ENCODE results near the gene TUBGCP4. TPM values are rescaled to one million over a fixed set of nuclear protein-coding genes. Genes with fewer than 3 reads are reported as not detected.
A peak's percentile ranks its signal among the peaks of the same experiment; 100 is the strongest.

Gene TUBGCP4
- total and polyA plus RNA-seq, 8 donors = 2.6 to 50.4 (median 10.1) TPM

- TF ChIP-seq POLR2AphosphoS5 (IDR thresholded peaks at IDR 0.05) (no peak), POLR2A (IDR thresholded peaks at IDR 0.05) (no peak), EP300 (IDR thresholded peaks at IDR 0.05) (no peak)
- TF ChIP-seq, protein P1, sequence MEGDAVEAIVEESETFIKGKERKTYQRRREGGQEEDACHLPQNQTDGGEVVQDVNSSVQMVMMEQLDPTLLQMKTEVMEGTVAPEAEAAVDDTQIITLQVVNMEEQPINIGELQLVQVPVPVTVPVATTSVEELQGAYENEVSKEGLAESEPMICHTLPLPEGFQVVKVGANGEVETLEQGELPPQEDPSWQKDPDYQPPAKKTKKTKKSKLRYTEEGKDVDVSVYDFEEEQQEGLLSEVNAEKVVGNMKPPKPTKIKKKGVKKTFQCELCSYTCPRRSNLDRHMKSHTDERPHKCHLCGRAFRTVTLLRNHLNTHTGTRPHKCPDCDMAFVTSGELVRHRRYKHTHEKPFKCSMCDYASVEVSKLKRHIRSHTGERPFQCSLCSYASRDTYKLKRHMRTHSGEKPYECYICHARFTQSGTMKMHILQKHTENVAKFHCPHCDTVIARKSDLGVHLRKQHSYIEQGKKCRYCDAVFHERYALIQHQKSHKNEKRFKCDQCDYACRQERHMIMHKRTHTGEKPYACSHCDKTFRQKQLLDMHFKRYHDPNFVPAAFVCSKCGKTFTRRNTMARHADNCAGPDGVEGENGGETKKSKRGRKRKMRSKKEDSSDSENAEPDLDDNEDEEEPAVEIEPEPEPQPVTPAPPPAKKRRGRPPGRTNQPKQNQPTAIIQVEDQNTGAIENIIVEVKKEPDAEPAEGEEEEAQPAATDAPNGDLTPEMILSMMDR (IDR thresholded peaks at IDR 0.05) = no peak
- WGBS, 5 donors = 65 to 74% (median 68%) methylated on average over 2 of the region's 2 CpGs
- peaks cover 0 to 6% (median 0%) of the 10 kb centered on the region in 4 donors for H3K4me1 ChIP-seq
- peaks cover 69 to 100% (median 100%) of the 10 kb centered on the region in 4 donors for H3K36me3 ChIP-seq
- no peaks in the 10 kb centered on the region for H3K9me3 ChIP-seq
- no peaks in the 10 kb centered on the region for H3K27me3 ChIP-seq
- intact Hi-C loops (cut with DNase I; ENCODE audit: low total_unique reads) = no loop called here
- H3K27ac ChIP-seq = no peak overlapping the region
- H3K4me3 ChIP-seq = no peak overlapping the region
- peak in 1 of 2 donors; percentile 4 for DNase-seq
Observed at GRCh38 chr15:43406189-43406588, 35.3 kb downstream of the TUBGCP4 start.

GRCh38 chr15:43406808-43407207 lies 35.9 kb downstream of the TUBGCP4 start:
- no peaks in the 10 kb centered on the region for H3K27me3 ChIP-seq
- DNase-seq = no peak
- no peaks in the 10 kb centered on the region for H3K9me3 ChIP-seq
- H3K4me1 ChIP-seq = peaks cover 0 to 6% (median 0%) of the 10 kb centered on the region in 4 donors
- intact Hi-C loops (cut with DNase I; ENCODE audit: low total_unique reads) = no loop called here
- 88 to 96% (median 91%) methylated on average over 2 of the region's 2 CpGs for WGBS, 5 donors
- H3K4me3 ChIP-seq = no peak overlapping the region
- TF ChIP-seq EP300 (IDR thresholded peaks at IDR 0.05) (no peak), POLR2AphosphoS5 (IDR thresholded peaks at IDR 0.05) (no peak), POLR2A (IDR thresholded peaks at IDR 0.05) (no peak)
- TF ChIP-seq, protein P1 (IDR thresholded peaks at IDR 0.05) = no peak
- peaks cover 63 to 100% (median 100%) of the 10 kb centered on the region in 4 donors for H3K36me3 ChIP-seq
- no peak overlapping the region for H3K27ac ChIP-seq

- Histone ChIP-seq H3K4me1 (peaks cover 0 to 6% (median 0%) of the 10 kb centered on the region in 4 donors), H3K4me3 (no peak overlapping the region), H3K9me3 (no peaks in the 10 kb centered on the region), H3K27me3 (no peaks in the 10 kb centered on the region), H3K36me3 (peaks cover 63 to 100% (median 100%) of the 10 kb centered on the region in 4 donors), H3K27ac (no peak overlapping the region)
- peak in 1 of 2 donors; percentile 3 for DNase-seq
- intact Hi-C loops (cut with DNase I; ENCODE audit: low total_unique reads) = no loop called here
- TF ChIP-seq POLR2AphosphoS5 (IDR thresholded peaks at IDR 0.05) (no peak), POLR2A (IDR thresholded peaks at IDR 0.05) (no peak), EP300 (IDR thresholded peaks at IDR 0.05) (no peak)
- TF ChIP-seq, protein P1 (IDR thresholded peaks at IDR 0.05) = no peak
- WGBS, 5 donors = 65 to 89% (median 78%) methylated on average over 4 of the region's 4 CpGs
Observed at GRCh38 chr15:43408789-43409188, 37.9 kb downstream of the TUBGCP4 start.

GRCh38 chr15:43410572-43411214 lies 39.8 kb downstream of the TUBGCP4 start:
- Histone ChIP-seq H3K27me3 (no peaks in the 10 kb centered on the region), H3K4me3 (no peak overlapping the region), H3K36me3 (peaks cover 56 to 100% (median 100%) of the 10 kb centered on the region in 4 donors), H3K4me1 (peaks cover 0 to 6% (median 0%) of the 10 kb centered on the region in 4 donors), H3K9me3 (no peaks in the 10 kb centered on the region), H3K27ac (no peak overlapping the region)
- TF ChIP-seq, protein P1 (IDR thresholded peaks at IDR 0.05) = no peak
- TF ChIP-seq POLR2AphosphoS5 (IDR thresholded peaks at IDR 0.05) (no peak), POLR2A (IDR thresholded peaks at IDR 0.05) (no peak), EP300 (IDR thresholded peaks at IDR 0.05) (no peak)
- WGBS, 5 donors = 86 to 92% (median 91%) methylated on average over 5 of the region's 5 CpGs
- intact Hi-C loops (cut with DNase I; ENCODE audit: low total_unique reads) = no loop called here
- no peak for DNase-seq

Data from stomach (tissue), 9 donors.